ENCODE measurements around the gene GORAB. TPM values are rescaled to one million over a fixed set of nuclear protein-coding genes. Genes with fewer than 3 reads are reported as not detected.
A peak's percentile ranks its signal among the peaks of the same experiment; 100 is the strongest.

GORAB gene, protein sequence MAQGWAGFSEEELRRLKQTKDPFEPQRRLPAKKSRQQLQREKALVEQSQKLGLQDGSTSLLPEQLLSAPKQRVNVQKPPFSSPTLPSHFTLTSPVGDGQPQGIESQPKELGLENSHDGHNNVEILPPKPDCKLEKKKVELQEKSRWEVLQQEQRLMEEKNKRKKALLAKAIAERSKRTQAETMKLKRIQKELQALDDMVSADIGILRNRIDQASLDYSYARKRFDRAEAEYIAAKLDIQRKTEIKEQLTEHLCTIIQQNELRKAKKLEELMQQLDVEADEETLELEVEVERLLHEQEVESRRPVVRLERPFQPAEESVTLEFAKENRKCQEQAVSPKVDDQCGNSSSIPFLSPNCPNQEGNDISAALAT
- polyA plus RNA-seq = 6.6 TPM

DNA sequence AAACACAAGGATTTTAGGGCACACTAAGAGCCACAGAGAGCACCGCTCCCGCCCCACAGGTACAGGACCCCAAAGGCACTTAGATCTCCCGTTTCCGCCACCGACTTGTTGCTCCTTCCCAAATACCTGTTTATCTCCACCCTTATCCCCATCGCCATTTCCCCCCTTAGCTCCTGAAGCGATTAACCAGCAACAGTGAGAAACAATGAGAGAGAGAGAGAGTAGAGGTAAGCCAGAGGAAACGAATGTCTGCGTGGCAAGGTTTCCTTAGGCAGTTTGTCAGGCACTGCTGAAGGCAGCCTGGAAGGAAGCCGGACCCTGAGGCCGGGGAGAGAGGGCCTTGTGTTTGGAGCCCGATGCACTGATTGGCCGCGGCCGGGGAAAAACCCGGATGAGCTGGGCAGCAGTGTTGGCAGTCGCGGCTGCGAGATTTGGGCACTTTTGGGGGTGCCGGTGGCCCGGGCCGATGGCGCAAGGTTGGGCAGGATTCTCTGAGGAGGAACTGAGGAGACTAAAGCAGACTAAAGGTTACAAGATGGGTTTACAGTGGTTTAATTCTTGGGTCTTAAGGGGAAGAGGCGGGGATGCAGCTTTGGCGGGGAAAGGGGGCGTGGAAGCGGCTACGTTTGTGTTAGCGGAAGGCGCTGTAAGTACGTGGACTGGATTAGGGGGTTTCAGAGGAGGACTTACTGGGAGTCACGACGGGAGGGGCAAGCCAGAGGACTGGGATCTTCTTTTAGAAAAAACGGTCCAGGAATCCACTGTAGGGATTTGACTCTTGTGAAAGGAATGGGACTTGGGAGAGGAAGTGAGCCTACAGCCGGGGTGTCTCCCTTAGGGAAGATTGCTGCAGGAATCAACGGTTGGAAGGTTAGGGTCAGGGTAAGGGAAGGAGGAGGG, at the start of gene GORAB:
TSS of gene GORAB (plus strand) at position 409 of the 900 bp plus-strand sequence. CDS start at position 467, 58 bp downstream.
- Mint-ChIP-seq H3K4me3 (no peak within 1 kb of the TSS), H3K27ac (peak within 1 kb of the TSS in 1 of 3 donors; percentile 26), H3K4me1 (peaks cover 9 to 10% (median 10%) of the 10 kb centered on the region in 3 donors), H3K9me3 (no peaks in the 10 kb centered on the region), H3K27me3 (peaks cover 2% of the 10 kb centered on the region), H3K36me3 (peaks cover 2% of the 10 kb centered on the region)

DNA sequence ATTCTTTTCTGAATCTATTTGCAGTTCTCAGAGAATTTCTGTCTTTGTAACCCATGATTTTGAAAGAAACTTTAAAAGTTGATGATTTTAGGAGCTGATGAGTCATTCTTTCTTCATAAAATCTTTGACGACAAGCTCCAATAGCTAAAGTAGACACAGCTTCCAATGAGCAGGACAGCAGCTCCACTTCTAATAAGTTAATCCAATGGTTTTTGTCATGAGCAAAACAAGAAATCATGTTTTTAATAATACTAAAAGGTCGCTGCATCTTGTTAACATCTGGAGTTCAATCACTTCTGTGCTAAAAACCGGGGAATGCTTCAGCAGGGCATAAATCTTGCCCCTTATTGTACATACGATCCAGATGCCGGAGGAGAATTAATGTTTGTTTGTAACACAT, 48.9 kb upstream of the GORAB start:
- no peak overlapping the region for H3K4me3 Mint-ChIP-seq
- peaks cover 8% of the 10 kb centered on the region for H3K27me3 Mint-ChIP-seq
- H3K27ac Mint-ChIP-seq = no peak overlapping the region
- H3K36me3 Mint-ChIP-seq = no peaks in the 10 kb centered on the region
- no peaks in the 10 kb centered on the region for H3K9me3 Mint-ChIP-seq
- H3K4me1 Mint-ChIP-seq = no peaks in the 10 kb centered on the region

DNA sequence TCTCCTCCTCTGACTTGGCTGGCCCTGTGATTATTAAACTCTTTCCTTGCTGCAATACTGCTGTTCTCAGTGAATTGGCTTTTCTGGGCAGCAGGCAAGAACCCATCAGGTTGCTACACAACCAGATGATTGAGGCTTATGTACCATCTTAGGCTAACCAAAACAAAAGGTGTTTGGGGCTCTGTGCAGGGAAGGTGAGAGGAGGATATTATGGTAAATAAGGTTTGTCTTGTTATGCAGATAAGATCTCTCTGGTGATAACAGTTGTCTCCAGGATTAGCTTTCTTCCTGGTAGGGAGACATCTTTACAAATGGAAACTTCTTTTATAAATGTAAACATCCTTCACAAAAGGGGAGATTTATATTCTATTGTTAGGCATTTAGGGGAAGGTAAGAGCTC, 44.5 kb upstream of the GORAB start:
- no peaks in the 10 kb centered on the region for H3K4me1 Mint-ChIP-seq
- H3K9me3 Mint-ChIP-seq = no peaks in the 10 kb centered on the region
- no peak overlapping the region for H3K4me3 Mint-ChIP-seq
- peaks cover 8% of the 10 kb centered on the region for H3K27me3 Mint-ChIP-seq
- no peaks in the 10 kb centered on the region for H3K36me3 Mint-ChIP-seq
- no peak overlapping the region for H3K27ac Mint-ChIP-seq

DNA sequence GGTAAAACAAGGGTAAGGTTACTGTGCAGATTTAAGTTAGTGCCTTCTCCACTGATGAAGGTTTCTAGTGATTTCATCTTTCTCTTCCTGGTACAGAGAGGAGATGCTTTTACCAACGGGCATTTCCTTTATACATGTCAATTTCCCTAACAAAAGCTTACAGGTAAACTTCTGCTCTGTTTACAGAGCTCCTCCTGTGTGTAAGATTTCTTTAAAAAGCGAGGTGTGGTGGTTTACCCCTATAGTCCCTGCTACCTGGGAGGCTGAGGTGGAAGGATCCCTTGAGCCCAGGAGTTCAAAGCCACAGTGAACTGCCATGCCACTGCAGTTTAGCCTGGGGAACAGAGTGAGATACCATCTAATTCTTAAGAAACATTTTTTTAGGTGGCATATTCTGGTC, 40.7 kb upstream of the GORAB start:
- H3K27me3 Mint-ChIP-seq = no peaks in the 10 kb centered on the region
- H3K9me3 Mint-ChIP-seq = no peaks in the 10 kb centered on the region
- H3K4me1 Mint-ChIP-seq = no peaks in the 10 kb centered on the region
- H3K4me3 Mint-ChIP-seq = no peak overlapping the region
- no peak overlapping the region for H3K27ac Mint-ChIP-seq
- H3K36me3 Mint-ChIP-seq = no peaks in the 10 kb centered on the region

DNA sequence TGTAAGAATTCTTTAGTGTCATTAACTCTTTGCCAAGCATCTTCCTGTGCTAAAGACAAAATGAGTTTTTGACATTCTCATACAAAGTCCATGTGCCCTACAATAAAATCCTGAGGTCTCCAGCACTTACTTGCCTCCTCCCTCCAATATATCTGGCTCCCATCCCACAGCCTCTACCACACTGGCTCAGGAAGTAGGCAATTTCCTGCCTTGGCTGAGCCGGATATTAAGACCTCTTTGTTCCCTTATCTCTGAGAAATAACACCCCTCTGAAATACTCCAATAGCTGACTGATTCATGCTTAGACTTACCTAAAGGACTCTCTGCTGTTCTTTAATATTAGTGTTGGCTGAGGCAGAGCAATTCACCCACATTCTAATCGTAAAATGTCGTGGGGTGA, 37.6 kb upstream of the GORAB start:
- Mint-ChIP-seq H3K27me3 (no peaks in the 10 kb centered on the region), H3K9me3 (no peaks in the 10 kb centered on the region), H3K27ac (no peak overlapping the region), H3K4me3 (no peak overlapping the region), H3K36me3 (no peaks in the 10 kb centered on the region), H3K4me1 (no peaks in the 10 kb centered on the region)

DNA sequence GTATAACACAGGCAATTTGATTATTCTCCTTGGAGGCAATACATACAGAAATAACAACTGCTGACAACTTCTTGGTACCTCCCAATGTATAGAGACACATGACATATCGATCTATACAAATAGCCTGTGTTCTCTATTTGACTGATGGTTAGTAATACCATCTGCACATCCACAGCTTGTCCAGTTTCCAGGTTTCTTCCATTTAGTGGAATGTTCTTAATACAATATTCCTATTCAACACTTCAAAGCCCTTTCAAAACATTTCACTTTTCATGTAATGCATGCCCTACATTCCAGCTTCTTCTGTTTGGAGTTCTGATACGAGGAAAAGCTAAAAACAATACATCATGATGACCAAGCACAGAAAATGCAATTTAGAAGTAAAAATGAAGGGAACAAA, 37.0 kb upstream of the GORAB start:
- Mint-ChIP-seq H3K4me3 (no peak overlapping the region), H3K4me1 (no peaks in the 10 kb centered on the region), H3K27ac (no peak overlapping the region), H3K36me3 (no peaks in the 10 kb centered on the region), H3K9me3 (no peaks in the 10 kb centered on the region), H3K27me3 (no peaks in the 10 kb centered on the region)

DNA sequence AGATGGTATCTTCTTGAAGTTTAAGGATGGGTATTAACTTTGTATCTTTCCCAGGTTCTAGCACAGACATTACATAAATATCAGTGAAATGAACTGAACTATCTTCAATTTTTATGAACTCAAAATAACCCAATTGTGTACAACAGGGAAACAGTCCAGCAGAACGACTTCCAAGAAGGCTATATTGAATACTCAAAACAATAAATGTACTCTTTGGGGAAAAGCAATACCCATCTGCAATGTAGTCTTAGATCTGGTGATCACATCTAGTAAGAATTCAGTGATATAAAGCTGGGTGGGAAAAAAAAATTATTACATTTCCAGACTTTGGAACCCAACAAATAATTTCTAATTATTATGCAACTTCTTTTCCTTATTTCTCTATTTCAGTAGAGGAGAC, 33.1 kb upstream of the GORAB start:
- H3K27ac Mint-ChIP-seq = no peak overlapping the region
- no peak overlapping the region for H3K4me3 Mint-ChIP-seq
- peaks cover 0 to 3% (median 0%) of the 10 kb centered on the region in 3 donors for H3K9me3 Mint-ChIP-seq
- no peaks in the 10 kb centered on the region for H3K4me1 Mint-ChIP-seq
- no peaks in the 10 kb centered on the region for H3K27me3 Mint-ChIP-seq
- no peaks in the 10 kb centered on the region for H3K36me3 Mint-ChIP-seq

DNA sequence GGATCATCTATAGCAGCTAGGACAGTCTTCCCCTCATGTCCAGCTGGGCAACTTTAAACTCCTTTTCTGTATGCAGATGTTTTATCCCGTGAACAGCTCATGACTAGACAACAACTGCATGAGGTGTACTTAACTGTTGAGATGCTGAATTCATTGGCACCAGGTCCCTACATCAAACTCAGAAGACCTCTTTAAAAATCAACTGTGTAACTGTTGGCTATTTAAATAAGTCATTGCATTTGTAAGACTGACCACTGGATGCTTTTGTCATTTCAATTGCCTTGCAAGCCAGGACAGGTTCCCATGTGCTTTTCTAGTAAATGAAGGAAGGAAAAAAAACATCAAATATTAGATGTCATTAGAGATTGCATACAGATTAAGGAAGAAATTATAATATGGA, 28.3 kb upstream of the GORAB start:
- H3K27me3 Mint-ChIP-seq = peaks cover 1% of the 10 kb centered on the region
- H3K4me3 Mint-ChIP-seq = no peak overlapping the region
- no peak overlapping the region for H3K27ac Mint-ChIP-seq
- no peaks in the 10 kb centered on the region for H3K4me1 Mint-ChIP-seq
- peaks cover 0 to 7% (median 0%) of the 10 kb centered on the region in 3 donors for H3K9me3 Mint-ChIP-seq
- H3K36me3 Mint-ChIP-seq = no peaks in the 10 kb centered on the region

DNA sequence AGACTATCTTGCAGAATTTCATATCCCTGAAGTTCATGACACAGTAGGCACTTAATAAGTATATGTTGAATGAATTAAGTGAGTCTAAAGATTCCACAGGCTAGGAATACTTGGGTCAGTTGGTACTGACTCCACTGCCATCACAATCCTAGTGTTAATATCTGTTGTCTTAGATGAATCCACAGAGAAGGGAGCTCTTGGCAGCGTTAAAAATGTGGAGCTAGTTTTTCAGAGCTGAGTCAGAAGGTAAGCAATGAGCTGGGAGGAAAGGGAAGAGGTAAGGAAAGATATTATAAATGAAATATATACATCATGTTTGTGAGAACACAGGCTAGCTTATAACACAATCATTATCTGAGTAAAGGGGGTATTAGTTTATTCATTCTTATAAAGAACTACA, 21.8 kb upstream of the GORAB start:
- no peaks in the 10 kb centered on the region for H3K36me3 Mint-ChIP-seq
- H3K9me3 Mint-ChIP-seq = peaks cover 0 to 3% (median 0%) of the 10 kb centered on the region in 3 donors
- peaks cover 9% of the 10 kb centered on the region for H3K27me3 Mint-ChIP-seq
- H3K27ac Mint-ChIP-seq = no peak overlapping the region
- no peak overlapping the region for H3K4me3 Mint-ChIP-seq
- H3K4me1 Mint-ChIP-seq = no peaks in the 10 kb centered on the region

DNA sequence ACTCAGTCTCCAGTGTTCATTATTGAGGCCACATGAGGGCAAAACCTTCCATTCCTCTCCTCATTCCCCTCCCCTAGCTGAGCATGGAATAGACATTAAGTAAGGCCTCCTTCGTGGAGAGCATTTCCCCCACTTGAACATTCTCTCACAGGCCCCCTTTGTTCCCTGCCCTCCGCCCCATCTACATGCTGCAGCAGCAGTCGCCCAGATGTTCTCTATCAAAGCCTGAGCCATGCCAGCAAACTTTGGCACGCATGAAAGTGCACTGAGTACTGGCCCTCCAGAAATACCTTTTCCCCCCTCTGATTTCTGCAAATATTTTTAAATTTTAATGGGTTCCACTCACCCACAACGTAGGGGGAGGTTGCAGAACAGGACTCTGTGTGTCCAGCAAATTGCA, 20.9 kb upstream of the GORAB start:
- Mint-ChIP-seq H3K27ac (no peak overlapping the region), H3K27me3 (peaks cover 11% of the 10 kb centered on the region), H3K9me3 (peaks cover 0 to 3% (median 0%) of the 10 kb centered on the region in 3 donors), H3K36me3 (no peaks in the 10 kb centered on the region), H3K4me1 (no peaks in the 10 kb centered on the region), H3K4me3 (no peak overlapping the region)

DNA sequence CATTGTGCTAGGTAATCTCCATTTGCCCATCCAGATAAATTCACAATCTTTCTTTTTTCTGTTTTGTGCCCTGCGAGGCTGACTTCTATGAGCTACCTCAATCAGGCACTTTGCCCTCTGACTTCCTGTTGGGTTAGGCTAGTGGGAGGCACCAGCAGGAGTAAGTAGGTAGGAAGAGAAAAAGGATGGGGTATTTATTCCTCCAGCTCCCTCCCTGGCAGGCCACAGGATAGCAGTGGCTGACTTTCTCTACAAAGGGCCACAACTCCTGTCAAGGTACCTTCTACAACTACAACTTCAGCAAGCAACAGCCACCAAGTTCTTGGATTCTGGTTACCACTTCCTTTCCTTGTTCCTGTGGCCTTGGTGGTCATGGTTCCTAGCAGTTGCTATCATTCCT, 18.8 kb upstream of the GORAB start:
- Mint-ChIP-seq H3K4me3 (no peak overlapping the region), H3K36me3 (no peaks in the 10 kb centered on the region), H3K9me3 (no peaks in the 10 kb centered on the region), H3K27me3 (peaks cover 14% of the 10 kb centered on the region), H3K27ac (no peak overlapping the region), H3K4me1 (no peaks in the 10 kb centered on the region)

DNA sequence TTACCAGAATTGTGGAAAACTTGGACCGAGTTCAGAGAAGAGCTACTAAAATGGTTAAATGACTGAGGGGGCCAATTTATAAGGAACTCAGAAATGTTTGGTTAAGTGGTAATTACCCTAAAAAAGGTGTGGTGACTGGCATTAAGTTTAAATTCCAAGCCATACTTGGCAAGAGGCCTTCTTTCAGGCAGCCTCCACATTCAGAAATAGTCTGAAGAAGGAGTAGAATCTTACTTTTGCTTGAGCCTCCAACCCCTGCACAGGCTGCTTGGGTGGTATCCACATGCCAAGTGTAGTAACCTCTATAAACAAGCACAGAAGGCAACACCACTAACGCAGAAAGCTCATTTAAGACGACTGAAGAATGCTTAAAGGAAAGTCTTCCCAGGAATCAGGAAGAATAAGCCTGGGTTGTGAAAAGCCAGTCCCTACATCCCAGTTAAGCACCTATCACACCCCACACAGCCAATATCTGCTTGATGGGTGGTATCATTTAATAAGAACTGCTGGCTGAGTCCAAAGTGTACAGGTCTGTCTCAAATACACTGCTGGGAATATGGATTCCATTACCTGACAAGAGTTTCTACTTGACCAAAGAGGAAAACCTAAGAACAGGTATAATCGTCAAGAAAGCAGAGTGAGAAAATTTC, 13.7 kb upstream of the GORAB start:
- H3K36me3 Mint-ChIP-seq = no peaks in the 10 kb centered on the region
- no peak overlapping the region for H3K27ac Mint-ChIP-seq
- H3K9me3 Mint-ChIP-seq = no peaks in the 10 kb centered on the region
- H3K4me3 Mint-ChIP-seq = no peak overlapping the region
- H3K27me3 Mint-ChIP-seq = peaks cover 15% of the 10 kb centered on the region
- no peaks in the 10 kb centered on the region for H3K4me1 Mint-ChIP-seq

DNA sequence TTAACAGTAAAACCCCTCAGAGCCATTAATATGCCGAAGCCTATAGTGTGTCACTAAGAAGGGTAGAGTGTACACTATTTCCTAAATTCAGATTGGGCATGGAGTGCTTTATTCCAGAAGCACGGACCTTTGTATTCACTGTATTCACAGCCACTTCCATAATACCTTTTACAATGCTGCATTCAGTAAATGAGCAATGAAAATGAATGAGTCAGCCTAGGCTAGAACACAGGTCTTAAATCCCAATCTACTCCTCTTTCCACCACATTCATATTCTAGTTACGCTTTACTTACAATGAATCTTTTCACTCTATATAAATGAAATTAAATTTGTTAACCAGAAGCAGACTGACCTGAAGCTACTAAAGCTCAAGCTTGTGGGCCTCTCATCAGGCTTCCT, 13.0 kb upstream of the GORAB start:
- H3K36me3 Mint-ChIP-seq = no peaks in the 10 kb centered on the region
- H3K4me1 Mint-ChIP-seq = no peaks in the 10 kb centered on the region
- peaks cover 15% of the 10 kb centered on the region for H3K27me3 Mint-ChIP-seq
- no peak overlapping the region for H3K27ac Mint-ChIP-seq
- no peaks in the 10 kb centered on the region for H3K9me3 Mint-ChIP-seq
- H3K4me3 Mint-ChIP-seq = no peak overlapping the region

DNA sequence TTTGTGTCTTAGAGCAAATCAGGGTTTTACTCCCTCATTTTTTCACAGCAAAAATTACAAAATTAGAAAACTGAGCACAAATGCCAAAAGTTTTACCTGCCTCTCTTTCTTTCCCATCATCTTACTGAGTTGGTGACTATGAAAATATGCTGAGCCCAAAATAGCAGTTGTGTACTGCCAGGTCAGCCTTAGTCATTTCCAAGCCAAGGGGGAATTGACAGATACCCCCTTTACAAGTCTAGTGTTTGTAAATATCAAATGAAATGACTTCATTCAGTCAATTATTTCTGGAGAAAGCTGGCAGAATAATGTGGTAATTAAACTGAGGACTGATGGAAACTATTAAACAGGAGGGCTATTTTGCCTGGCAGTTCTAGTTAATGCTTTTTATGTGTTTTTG, 11.4 kb upstream of the GORAB start:
- H3K9me3 Mint-ChIP-seq = no peaks in the 10 kb centered on the region
- H3K4me3 Mint-ChIP-seq = no peak overlapping the region
- peaks cover 15% of the 10 kb centered on the region for H3K27me3 Mint-ChIP-seq
- H3K36me3 Mint-ChIP-seq = no peaks in the 10 kb centered on the region
- H3K27ac Mint-ChIP-seq = no peak overlapping the region
- no peaks in the 10 kb centered on the region for H3K4me1 Mint-ChIP-seq

DNA sequence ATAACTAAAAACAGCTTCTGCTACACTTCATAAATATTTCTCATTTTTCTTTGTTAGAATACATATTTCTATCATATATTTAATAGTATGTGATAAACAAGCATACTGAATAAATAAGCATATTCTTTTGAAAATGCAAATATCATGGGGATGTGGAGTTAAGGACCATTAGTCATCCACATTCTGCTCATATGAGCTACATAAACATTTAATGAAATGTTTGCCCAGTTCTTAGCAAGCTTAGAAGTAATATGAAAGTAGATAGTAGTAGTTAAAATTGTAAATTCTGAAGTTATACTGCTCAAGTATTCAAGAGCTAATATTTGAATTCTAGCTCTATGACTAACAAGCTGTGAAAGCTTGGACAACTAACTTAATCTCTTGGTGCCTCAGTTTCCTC, 10.1 kb upstream of the GORAB start:
- Mint-ChIP-seq H3K27ac (no peak overlapping the region), H3K9me3 (no peaks in the 10 kb centered on the region), H3K36me3 (no peaks in the 10 kb centered on the region), H3K4me1 (no peaks in the 10 kb centered on the region), H3K27me3 (peaks cover 12% of the 10 kb centered on the region), H3K4me3 (no peak overlapping the region)
